NT2/D1 (cell line): ENCODE data around the gene POLR2J2.
"Not testable (repeated sequence)": the region's sequence is repeated elsewhere in the genome, so short reads cannot be mapped to it uniquely, and the experiment has no call there.

Experiments
- SUZ12 ChIP-seq: IDR thresholded peaks from 2 replicates; pipeline ENCODE4 v1.6.1; 2011; ENCODE audit not compliant: insufficient read length, insufficient read depth; ENCODE audit errors: extremely low read depth
- YY1 ChIP-seq: IDR thresholded peaks from 2 replicates; pipeline ENCODE4 v1.6.1; 2011; ENCODE audit not compliant: insufficient read length, insufficient read depth
- ZNF274 ChIP-seq: IDR thresholded peaks from 2 replicates; pipeline ENCODE4 v1.6.1; 2011; ENCODE audit warnings: mild to moderate bottlenecking, low read depth, low read length

- TF ChIP-seq YY1, ZNF274, SUZ12: not testable (repeated sequence)
Observed at GRCh38 chr7:102642691-102643090, 28.8 kb downstream of the POLR2J2 start, which contains the start of gene UPK3BL1.
